ENCODE measurements around the gene GPC5.

Gene GPC5

DNA sequence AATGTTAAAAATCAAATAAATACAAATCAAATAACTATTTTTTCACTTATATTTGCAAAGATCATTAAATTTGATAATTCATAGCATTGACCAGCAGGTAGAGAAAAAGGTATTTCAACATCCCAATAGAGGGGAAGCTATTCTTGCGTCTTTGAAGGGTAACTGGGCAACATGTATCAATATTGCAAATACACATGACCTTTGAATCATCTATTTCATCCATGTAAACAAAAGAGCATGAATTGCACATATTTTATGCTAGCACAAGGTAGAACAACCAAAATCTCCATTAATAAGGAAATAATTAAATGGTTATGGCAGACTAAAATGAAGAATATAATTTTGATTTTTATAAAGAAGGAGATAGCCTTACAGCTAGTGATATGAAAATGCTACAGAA, 372.8 kb downstream of the GPC5 start:
- ChIA-PET CTCF (no interaction called here), POLR2A (no interaction called here)
- no peaks in the 10 kb centered on the region for H3K9me3 ChIP-seq (ENCODE audit: control insufficient read depth, insufficient read depth, low read depth, low read length)
- no peaks in the 10 kb centered on the region for H3K4me1 ChIP-seq (ENCODE audit: control insufficient read depth, insufficient read depth, low read length)
- H3K36me3 ChIP-seq (ENCODE audit: control insufficient read depth in 2 of 2, insufficient read depth in 1 of 2, low read length in 2 of 2) = no peaks in the 10 kb centered on the region
- H3K4me3 ChIP-seq (ENCODE audit: low read depth, low read length) = no peak overlapping the region
- TF ChIP-seq ZNF133 (tag by site-specific recombination; IDR thresholded peaks at IDR 0.05) = no peak
- TF ChIP-seq ZNF354C (tag by site-specific recombination; IDR thresholded peaks at IDR 0.05; ENCODE audit: borderline replicate concordance, low read depth) = no peak
- no peak for TF ChIP-seq ZNF138 (tag by site-specific recombination; IDR thresholded peaks at IDR 0.05; ENCODE audit: borderline replicate concordance)
- no peak for TF ChIP-seq GLIS2 (tag by site-specific recombination; IDR thresholded peaks at IDR 0.05)
- TF ChIP-seq KLF8 (tag by site-specific recombination; IDR thresholded peaks at IDR 0.05) = no peak
- TF ChIP-seq ZNF555 (tag by site-specific recombination; conservative IDR thresholded peaks at IDR 0.05) = no peak
- TF ChIP-seq HOXD13 (CRISPR knock-in tag; IDR thresholded peaks at IDR 0.05; ENCODE audit: borderline replicate concordance) = no peak
- TF ChIP-seq ZNF747 (tag by site-specific recombination; IDR thresholded peaks at IDR 0.05) = no peak
- TF ChIP-seq ZNF561 (tag by site-specific recombination; IDR thresholded peaks at IDR 0.05; ENCODE audit: borderline replicate concordance) = no peak
- TF ChIP-seq, protein P1, sequence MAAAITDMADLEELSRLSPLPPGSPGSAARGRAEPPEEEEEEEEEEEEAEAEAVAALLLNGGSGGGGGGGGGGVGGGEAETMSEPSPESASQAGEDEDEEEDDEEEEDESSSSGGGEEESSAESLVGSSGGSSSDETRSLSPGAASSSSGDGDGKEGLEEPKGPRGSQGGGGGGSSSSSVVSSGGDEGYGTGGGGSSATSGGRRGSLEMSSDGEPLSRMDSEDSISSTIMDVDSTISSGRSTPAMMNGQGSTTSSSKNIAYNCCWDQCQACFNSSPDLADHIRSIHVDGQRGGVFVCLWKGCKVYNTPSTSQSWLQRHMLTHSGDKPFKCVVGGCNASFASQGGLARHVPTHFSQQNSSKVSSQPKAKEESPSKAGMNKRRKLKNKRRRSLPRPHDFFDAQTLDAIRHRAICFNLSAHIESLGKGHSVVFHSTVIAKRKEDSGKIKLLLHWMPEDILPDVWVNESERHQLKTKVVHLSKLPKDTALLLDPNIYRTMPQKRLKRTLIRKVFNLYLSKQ (tag by site-specific recombination; IDR thresholded peaks at IDR 0.05; ENCODE audit: borderline replicate concordance) = no peak
- no peak overlapping the region for H3K27ac ChIP-seq (ENCODE audit: extremely low read depth, low read depth, low read length)

DNA sequence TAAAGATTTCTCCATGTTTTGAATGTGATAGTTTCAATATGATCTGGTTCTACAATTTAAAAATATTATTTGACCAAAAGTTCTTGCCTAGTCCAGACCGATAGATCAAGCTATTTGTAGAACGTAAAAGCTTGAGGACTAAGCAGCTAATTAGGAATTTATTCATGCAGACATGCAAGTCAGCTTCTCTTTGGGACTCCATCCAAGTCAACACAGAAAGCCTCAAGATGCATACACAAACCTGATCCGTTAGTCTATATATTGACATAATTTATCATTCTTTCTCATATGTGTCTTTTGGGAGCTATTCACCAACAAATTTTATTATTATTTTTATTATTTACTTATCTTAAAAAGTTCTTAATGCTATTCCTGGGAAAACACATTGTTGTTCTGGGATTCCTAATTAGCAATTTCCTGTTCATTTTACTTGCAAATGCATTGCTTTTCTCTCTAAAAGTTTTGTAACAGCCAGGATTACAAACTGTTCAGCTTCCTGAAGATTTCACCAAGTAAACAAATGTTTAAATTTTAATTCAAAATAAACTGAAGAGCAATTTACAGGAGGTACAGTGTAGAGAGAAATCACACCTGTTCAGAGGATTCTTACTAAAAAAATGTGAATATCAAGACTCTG, 375.3 kb downstream of the GPC5 start:
- CTCF ChIA-PET = no interaction called here
- POLR2A ChIA-PET = no interaction called here
- no peaks in the 10 kb centered on the region for H3K36me3 ChIP-seq (ENCODE audit: control insufficient read depth in 2 of 2, insufficient read depth in 1 of 2, low read length in 2 of 2)
- no peaks in the 10 kb centered on the region for H3K4me1 ChIP-seq (ENCODE audit: control insufficient read depth, insufficient read depth, low read length)
- no peak overlapping the region for H3K4me3 ChIP-seq (ENCODE audit: low read depth, low read length)
- no peaks in the 10 kb centered on the region for H3K9me3 ChIP-seq (ENCODE audit: control insufficient read depth, insufficient read depth, low read depth, low read length)
- no peak overlapping the region for H3K27ac ChIP-seq (ENCODE audit: extremely low read depth, low read depth, low read length)
- TF ChIP-seq, protein P2, sequence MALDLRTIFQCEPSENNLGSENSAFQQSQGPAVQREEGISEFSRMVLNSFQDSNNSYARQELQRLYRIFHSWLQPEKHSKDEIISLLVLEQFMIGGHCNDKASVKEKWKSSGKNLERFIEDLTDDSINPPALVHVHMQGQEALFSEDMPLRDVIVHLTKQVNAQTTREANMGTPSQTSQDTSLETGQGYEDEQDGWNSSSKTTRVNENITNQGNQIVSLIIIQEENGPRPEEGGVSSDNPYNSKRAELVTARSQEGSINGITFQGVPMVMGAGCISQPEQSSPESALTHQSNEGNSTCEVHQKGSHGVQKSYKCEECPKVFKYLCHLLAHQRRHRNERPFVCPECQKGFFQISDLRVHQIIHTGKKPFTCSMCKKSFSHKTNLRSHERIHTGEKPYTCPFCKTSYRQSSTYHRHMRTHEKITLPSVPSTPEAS (tag by site-specific recombination; IDR thresholded peaks at IDR 0.05) = no peak
- TF ChIP-seq ZNF830 (tag by site-specific recombination; IDR thresholded peaks at IDR 0.05; ENCODE audit: low read depth) (no peak), OVOL3 (tag by site-specific recombination; IDR thresholded peaks at IDR 0.05) (no peak), ZNF16 (tag by site-specific recombination; IDR thresholded peaks at IDR 0.05; ENCODE audit: low read depth) (no peak), ZNF76 (tag by site-specific recombination; IDR thresholded peaks at IDR 0.05; ENCODE audit: borderline replicate concordance, low read depth) (no peak), PRDM1 (tag by site-specific recombination; IDR thresholded peaks at IDR 0.05) (no peak)

DNA sequence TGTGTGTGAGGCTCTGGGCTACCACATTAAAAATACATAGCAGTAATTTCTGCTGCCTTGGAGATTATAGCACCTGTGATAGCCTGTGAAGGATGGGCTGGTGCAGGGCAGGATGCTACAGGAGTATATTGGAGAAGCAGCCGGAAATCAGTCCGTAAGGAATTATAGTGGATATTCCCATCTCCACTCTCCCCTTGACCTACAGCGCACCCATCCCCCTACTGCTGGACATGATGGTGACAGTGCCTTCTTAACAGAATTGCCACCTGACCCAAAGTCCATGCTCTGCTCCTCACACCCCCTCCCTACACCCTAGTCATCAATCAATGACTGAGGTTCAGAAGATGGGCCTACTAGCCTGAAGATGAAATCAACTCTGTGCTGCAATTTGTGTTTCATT, 376.0 kb downstream of the GPC5 start:
- ChIA-PET POLR2A (no interaction called here), CTCF (no interaction called here)
- TF ChIP-seq HOXA7 (CRISPR knock-in tag; IDR thresholded peaks at IDR 0.05; ENCODE audit: borderline replicate concordance) (no peak), ZNF830 (tag by site-specific recombination; IDR thresholded peaks at IDR 0.05; ENCODE audit: low read depth) (no peak), ZNF510 (tag by site-specific recombination; IDR thresholded peaks at IDR 0.05; ENCODE audit: insufficient replicate concordance) (no peak), ZNF624 (tag by site-specific recombination; IDR thresholded peaks at IDR 0.05) (no peak), KLF9 (tag by site-specific recombination; IDR thresholded peaks at IDR 0.05; ENCODE audit: low read depth) (no peak), ZNF433 (tag by site-specific recombination; IDR thresholded peaks at IDR 0.05; ENCODE audit: low read depth) (no peak), ZNF544 (tag by site-specific recombination; IDR thresholded peaks at IDR 0.05) (no peak), ZNF777 (tag by site-specific recombination; IDR thresholded peaks at IDR 0.05; ENCODE audit: borderline replicate concordance) (no peak), BCL11B (tag by site-specific recombination; IDR thresholded peaks at IDR 0.05; ENCODE audit: low read depth) (no peak), ZNF791 (tag by site-specific recombination; IDR thresholded peaks at IDR 0.05) (no peak), ZNF776 (tag by site-specific recombination; IDR thresholded peaks at IDR 0.05; ENCODE audit: borderline replicate concordance) (no peak)
- TF ChIP-seq, protein P3, sequence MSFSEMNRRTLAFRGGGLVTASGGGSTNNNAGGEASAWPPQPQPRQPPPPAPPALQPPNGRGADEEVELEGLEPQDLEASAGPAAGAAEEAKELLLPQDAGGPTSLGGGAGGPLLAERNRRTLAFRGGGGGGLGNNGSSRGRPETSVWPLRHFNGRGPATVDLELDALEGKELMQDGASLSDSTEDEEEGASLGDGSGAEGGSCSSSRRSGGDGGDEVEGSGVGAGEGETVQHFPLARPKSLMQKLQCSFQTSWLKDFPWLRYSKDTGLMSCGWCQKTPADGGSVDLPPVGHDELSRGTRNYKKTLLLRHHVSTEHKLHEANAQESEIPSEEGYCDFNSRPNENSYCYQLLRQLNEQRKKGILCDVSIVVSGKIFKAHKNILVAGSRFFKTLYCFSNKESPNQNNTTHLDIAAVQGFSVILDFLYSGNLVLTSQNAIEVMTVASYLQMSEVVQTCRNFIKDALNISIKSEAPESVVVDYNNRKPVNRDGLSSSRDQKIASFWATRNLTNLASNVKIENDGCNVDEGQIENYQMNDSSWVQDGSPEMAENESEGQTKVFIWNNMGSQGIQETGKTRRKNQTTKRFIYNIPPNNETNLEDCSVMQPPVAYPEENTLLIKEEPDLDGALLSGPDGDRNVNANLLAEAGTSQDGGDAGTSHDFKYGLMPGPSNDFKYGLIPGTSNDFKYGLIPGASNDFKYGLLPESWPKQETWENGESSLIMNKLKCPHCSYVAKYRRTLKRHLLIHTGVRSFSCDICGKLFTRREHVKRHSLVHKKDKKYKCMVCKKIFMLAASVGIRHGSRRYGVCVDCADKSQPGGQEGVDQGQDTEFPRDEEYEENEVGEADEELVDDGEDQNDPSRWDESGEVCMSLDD (tag by site-specific recombination; IDR thresholded peaks at IDR 0.05) = no peak

More for the DNA sequence above, 376.0 kb downstream of the GPC5 start:
- H3K36me3 ChIP-seq (ENCODE audit: control insufficient read depth in 2 of 2, insufficient read depth in 1 of 2, low read length in 2 of 2) = no peaks in the 10 kb centered on the region
- H3K4me3 ChIP-seq (ENCODE audit: low read depth, low read length) = no peak overlapping the region
- no peak overlapping the region for H3K27ac ChIP-seq (ENCODE audit: extremely low read depth, low read depth, low read length)
- H3K9me3 ChIP-seq (ENCODE audit: control insufficient read depth, insufficient read depth, low read depth, low read length) = no peaks in the 10 kb centered on the region
- no peaks in the 10 kb centered on the region for H3K4me1 ChIP-seq (ENCODE audit: control insufficient read depth, insufficient read depth, low read length)

All from HEK293 (cell line).